ENCODE results near the gene CTRB1.

DNA sequence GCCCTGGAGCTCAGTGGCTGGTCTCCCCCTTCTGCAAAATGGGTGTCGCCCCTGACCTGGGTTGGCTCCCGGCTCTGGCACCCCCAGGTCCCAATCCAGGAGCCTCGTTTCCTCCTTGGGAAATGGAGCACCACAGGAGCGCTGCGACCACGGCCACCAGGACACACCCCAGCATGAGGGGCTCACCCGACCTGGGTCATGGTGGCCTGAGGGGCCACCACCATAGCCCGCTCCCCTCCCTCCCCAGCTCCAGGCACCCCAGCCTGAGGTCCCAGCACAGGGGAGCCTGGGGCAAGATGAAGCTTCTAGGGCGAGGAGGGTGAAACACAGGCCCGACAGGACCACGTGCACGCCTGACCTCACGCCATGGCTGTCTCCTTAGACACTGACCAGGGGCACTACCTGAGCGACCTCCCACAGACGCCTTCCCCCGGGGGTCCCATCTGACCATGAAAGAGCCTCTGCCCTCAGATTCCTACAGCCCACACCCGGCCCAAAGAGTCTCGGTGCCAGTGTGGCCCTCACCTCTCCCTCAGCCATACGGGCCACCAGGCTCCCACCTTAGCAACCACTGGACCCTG is 20.8 kb downstream of the CTRB1 start:
- TF ChIP-seq YY1 (IDR thresholded peaks at IDR 0.05; ENCODE audit: insufficient read depth, insufficient read length) (no peak), ZNF274 (IDR thresholded peaks at IDR 0.05; ENCODE audit: low read depth, low read length) (no peak), SUZ12 (IDR thresholded peaks at IDR 0.05; ENCODE audit: extremely low read depth, insufficient read depth, insufficient read length) (no peak)

All from NT2/D1 (cell line).